Stimulated activated CD8-positive, alpha-beta memory T cell treated with anti-CD3 and anti-CD28 coated beads, Interleukin-12 subunit alpha, Interleukin-12 subunit beta, amount 100 ng/mL, for 24 hours (primary cell): ENCODE results near the gene RAB1B.
A peak's percentile ranks its signal among the peaks of the same experiment; 100 is the strongest.
"Not testable (repeated sequence)": the region's sequence is repeated elsewhere in the genome, so short reads cannot be mapped to it uniquely, and the experiment has no call there.

Experiments used
- DNase-seq: peaks from one replicate; pipeline ENCODE4 v3.0.0-alpha.2; 2020; ENCODE audit errors: extremely low read depth

The RAB1B gene

DNA sequence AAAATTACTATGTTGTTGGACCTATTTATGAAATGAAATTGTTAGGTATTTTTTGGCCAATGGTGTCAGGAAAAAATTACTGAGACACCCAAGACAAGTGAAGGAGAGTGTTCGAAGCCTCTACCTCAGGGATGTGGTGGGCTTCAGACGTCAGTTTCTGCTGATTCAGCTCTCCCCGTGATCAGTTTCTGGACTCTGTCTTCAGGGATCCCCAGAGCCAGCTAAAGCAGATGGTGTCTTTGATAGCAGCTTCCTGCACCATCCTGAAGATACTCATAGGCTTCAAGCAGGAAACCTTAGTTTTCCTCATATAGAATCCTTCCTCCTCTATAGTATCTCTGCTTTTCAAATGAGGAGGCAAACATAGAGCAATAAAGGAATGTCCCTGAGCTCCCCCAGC lies 41.0 kb downstream of the RAB1B start:
- DNase-seq = no peak

DNA sequence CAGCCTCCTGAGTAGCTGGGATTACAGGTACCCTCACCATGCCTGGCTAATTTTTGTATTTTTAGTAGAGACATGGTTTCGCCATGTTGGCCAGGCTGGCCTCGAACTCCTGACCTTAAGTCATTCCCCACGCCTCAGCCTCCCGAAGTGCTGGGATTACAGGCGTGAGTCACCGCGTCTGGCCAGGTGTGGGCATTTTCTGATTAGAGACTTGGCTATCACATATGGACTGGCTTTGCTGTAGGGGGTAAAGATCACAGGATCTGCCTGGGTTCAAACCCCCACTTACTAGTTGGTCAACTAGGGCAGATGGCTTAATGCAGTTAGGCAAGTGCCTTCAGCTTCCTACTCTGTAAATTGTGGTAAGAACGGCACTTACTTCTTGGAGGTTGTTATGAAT lies 41.9 kb downstream of the RAB1B start:
- no peak for DNase-seq

DNA sequence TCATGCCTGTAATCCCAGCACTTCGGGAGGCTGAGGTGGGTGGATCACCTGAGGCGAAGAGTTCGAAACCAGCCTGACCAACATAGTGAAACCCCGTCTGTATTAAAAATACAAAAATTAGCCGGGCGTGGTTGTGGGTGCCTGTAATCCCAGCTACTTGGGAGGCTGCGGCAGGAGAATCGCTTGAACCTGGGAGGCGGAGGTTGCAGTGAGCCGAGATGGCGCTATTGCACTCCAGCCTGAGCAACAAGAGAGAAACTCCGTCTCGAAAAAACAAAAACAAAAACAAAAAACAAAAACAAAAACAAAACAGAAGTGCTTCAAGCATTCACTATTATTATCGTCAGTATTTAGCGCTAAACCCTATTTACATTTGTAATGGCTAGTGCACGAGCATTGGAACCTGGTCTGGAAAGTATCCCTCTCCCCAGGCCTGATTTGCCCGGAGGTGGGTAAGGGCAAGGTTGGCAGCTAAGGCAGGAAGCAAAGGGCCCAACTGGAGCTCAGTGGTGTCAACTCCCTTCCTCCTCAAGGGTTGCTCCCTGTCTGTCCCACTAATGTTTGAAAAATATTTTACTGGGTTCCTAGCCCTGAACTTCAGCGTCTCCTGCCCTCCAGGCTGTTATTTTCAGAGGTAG lies 42.5 kb downstream of the RAB1B start:
- DNase-seq = not testable (repeated sequence)

DNA sequence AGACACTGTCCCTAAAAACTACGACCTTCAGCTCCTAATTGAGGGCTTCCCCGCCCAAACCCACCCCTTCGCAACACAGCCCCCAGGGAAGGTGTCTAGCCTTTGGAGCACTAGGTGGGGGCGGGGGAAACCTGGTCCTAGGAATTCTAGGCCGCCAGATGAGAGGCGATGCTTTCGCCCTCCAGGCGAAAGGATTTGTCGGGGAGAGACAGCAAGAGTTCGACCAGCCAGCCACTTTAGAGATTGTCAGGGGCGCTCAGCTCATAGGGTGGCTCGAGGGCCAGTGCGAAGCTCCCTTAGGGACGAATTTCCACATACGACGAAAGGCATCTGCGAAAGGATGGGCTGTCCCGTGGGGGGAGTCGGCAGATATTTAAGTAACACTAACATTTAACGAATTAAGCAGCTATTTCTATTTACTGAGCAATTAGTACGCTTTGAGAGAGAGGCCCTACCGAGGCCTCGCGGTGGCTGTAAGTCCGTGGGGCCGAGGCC lies 43.1 kb downstream of the RAB1B start:
- DNase-seq = no peak

DNA sequence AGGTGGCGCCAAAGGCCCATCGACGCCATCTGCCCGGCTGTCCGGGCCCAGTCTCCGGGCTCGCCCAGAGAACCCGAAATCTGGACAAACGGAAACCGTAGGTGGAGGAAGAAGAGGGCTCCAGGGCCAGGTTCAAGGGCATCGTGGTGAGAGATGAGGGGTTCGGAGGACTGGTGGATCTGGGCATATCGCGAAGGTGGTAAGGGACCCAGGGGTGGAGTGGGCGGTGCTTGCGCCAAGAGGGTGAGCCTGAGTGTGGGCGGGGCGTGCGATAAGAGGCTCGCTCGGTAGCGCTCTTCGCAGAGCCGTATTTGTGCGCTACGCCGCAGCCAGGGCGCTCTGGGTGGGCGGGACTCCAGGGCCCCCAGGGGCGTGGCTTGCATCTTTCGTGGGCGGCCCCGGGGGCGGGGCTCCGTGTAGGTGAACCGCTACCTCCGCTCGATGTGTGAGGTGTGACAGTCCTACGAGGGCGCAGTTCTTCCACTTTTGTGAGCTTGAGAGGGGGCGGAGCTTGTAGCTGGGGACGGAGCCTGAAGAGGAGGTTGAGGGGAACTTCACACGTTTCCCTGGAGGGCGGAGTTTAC lies 43.6 kb downstream of the RAB1B start:
- DNase-seq = peak; percentile 88

DNA sequence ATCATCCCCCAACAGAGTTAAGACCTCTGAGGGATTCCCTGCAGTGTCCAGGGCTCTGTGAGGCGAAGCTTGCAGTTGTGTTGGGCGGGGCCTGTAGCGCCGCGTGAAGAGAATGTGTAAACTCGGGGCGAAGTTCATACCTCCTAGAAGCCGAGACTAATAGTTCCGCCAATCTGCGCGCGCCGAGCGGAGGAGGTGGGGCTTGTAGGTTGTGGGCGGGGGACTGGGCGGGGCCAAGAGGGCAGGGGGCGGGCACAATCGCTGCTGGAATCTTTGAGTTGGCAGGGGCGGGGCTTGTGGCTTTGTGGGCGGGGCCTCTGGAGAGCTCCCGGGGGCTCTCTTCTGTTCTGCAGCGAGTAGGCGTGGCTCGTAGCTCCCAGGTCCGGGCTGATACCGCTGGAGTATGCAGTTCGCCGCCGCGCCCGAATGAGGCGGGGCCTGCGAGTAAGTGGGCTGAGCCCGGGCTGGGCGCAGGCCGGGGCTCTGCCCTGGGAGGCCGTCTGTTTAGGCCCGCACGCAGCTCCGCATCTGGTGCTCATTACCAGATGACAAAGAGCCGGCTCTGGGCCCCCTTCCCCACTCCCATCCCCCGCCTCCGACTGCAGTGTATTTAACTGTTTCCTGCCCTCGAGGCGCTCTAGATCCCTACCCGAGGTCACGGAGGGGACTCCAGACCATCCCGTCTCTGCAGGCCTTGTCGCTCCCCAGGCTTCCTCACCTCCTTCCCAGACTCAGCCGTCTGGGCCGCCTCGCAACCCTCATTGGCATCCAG lies 44.3 kb downstream of the RAB1B start:
- peak; percentile 94 for DNase-seq

DNA sequence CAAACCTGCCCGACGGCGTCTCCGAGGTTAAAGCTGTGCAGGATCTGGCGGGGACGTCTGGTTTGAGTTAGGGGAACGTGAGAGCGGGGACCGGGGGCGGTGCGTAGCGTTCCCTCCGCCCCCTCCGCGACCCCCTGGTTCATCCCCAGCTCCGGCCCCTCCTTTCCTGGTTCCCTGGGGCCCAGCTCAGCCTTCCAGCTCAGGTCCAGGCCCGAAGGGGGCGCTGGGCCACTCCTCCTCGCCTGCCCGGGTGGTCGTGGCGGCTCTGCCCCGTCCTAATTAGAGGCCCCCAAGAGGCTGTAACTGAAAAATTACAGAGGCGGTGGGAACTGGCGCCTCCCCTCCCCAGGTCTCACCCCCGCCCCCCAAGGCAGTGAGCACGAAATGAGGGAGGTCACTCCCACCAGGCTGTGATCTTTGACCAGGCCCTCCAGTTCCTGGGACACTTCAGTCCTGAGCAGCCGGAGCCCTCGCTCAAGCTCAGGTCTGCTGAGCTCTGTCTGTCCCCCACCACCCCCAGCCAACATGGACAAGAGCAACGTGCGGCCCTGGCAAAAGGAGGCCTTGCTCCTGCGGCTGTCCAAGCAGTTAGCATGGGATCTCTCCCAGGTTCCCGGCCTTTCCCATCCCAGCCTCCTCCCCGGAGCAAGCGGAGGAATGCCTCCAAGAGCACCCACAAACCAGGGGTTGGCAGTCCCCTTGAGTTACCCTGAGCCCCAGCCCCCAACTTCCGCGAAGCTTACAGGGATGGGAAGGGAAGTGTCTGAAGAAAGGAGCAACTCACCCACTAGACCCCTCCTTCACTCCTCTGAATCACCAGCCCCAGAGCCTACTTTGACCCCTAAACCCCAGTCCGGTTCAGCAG lies 45.1 kb downstream of the RAB1B start:
- DNase-seq = no peak

DNA sequence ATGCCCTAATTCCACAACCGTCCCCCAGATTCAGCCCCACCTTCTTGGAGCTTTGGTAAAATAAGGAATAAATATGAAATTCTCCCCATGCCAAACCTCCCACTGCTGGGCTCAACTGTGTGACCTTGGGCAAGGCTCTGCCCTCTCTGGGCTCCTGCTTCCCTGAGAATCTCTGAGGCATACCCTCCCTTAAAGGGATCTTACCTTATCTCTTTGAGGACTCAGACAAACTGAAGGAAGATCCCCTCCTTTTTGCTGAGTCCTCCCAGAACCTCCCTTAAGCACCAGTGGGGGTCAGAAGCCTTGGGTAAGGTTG lies 45.7 kb downstream of the RAB1B start:
- no peak for DNase-seq

DNA sequence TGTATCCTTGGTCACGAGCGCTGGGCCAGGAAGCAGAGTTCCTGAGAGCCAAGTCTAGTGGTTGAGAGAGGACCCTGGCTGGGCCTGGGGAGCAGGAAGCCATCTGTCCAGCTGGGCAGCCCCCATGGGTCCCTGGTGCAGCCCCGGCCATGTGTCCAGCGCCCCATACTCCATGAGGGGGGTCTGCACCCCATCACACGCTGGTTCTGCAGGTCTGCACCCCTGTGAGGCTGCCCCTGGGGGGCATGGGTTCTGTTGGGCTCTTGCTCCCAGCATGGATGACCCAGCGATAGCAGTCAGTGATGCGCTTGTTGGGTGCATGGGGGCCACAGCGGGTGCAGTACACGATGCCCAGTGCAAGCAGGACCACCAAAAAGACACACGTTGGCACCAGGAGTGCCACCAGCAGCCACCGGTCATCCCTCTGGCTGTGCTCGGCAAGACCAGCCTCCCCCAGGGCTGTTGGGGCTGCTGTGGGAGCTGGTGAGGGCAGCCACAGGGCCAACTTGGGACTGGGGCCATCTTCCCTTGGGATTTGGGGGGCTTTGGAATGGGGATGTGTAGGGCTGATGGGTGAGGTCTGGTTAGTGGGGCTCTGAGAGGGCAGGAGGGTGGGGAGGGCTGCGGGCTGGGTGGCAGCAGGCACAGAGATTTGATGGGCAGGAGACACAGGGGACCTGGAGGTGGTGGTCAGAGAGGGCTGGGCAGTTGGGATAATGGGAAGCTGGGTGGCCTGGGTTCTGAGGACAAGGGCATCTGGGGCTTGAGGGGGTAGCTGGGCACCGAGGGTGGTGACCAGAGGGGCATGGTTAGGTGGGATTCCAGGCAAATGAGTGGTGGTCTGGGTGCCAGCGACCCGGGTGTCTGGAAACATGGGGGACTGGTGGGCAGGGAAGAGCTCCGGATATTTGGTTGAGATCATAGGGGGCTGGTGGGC lies 46.4 kb downstream of the RAB1B start:
- no peak for DNase-seq

DNA sequence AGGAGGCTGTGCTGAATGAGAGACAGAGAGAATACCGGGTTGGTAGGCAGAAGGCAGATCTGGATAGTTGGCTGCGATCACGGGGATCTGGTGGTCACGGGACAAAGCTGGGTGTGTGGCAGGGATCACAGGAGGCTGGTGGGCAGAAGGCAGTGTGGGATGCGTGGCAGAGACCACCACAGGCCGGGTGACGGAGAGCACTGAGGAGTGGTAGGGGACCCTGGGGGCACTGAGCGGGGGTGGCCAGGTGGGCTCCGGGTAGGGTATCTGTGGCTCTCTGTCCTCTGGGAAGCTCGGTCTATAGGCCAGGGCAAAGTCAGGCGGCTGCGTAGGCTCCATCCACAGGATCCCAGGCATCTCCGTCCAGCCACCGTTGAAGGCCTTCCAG lies 47.1 kb downstream of the RAB1B start:
- no peak for DNase-seq

DNA sequence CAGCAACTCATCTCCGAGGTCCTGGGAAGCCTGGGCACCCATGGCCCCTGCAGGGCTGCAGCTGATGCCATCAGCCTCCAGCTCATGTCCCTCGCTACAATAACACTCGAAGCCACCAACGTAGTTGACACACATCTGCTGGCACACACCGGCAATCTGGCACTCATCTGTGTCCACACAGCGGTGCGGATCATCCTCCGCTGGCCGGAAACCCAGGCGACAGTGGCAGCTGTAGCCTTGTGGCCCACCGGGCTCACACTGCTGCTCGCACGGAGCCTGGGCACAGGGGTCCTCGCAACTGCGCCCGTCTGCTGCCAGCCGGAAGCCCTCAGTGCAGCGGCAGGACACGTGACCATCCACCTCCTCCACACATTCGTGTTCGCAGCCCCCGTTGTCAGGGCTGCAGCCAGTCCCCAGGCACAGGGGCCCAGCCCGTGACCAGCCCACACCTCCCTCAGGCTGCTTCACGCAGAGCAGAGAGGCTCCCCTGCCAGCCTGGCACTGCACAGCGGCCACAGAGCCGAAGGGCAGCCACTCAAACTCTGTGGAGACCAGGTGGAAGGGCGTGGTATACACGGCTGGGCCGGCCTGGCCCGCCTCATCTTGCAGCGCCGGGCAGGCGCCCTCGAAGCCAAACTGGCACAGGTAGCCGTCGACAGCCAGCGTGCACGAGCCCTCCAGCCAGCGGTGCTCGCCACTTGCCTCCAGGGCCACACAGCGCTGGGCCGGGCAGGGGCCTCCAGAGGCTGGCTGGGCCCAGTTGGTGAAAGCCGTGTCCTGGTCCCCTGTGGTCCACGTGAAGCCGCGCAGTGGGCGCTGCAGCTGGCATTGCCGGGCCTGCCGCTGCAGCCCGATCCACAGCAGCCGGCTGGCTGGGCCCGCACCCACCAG lies 47.7 kb downstream of the RAB1B start:
- DNase-seq = no peak

DNA sequence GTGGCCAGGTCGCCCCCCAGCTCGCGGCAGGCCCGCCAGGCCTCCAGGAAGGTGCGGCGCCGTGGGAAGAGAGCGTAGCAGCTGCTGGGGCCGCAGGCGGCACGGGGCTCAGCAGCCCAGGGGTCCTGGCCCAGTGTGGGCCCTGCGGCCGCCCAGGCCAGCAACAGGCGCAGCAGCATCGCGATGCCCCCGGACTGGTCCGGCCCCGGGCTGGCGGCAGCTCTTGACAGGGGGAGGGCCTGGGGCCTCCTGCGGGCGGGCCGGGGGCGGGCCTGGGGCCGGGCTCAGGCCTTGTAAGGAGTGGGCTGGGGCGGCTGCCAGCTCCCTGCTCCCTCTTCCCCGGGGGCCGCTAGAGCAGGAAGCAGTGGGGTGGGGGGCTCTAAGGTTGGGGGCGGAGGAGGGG lies 48.4 kb downstream of the RAB1B start, which contains the start of gene CD248:
Gene CD248, minus strand, starts transcription at position 196 of the 403 bp plus-strand sequence. Its CDS starts 17 bp downstream, at position 179.
- DNase-seq = no peak

DNA sequence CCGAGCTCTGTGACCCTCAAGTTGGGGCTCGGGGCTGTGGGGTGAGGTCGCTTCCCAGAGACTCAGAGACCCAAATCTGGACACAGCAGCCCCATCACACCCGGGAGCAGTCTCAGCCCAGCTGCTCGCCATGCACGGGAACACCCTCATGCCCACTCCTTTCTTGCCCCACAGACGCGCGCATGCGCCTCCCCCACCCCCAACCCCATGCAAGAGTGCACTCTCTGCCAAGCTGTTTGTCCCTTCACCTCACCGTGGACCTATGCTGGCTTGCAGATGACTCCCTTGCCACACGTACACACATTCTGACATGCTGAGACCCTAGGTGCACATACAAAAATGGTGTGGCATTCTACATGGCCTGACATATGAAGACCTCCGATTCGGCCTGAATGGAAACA lies 48.9 kb downstream of the RAB1B start:
- DNase-seq = no peak

DNA sequence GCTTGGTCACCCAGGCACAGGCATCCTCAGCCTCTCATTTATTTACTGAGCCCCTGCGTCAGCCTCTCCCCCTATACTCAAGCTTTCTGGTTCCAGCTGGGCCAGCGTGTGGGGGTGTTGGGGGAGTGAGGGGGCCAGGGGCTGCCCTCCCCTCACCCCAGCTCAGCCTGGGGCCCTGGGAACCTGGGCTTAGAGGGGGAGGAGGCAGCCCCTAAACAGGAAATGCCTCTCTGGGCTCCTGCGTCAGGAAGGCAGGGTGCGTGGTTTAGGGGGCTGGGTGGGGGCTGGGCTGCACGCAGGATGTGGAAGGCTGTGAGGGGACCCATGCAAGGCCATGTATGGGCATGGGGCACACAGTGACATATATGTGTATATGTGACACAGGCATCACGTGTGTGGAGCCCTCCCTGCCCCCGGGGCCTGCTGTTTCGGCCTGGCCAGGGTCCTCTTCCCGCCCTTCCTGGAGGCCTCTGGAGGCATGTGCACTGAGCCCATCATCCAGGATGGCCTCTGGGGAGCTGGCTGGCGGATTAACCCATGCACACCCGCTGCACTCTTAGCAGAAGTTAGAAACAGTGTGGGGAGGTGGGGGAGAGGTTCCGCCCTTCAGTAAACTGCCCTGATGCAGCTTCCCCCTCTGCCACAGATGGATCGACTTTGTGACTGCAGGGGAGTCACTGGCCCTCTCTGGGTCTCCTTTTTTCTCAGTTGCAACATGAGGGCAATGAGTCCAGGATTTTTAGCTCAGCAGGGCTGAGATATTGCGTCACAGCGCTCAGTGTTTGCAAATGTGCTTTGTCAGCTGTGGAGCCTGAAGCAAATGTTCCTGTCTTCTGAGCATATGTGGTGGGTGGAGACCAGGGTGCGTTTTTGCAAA lies 49.5 kb downstream of the RAB1B start:
- DNase-seq = no peak

DNA sequence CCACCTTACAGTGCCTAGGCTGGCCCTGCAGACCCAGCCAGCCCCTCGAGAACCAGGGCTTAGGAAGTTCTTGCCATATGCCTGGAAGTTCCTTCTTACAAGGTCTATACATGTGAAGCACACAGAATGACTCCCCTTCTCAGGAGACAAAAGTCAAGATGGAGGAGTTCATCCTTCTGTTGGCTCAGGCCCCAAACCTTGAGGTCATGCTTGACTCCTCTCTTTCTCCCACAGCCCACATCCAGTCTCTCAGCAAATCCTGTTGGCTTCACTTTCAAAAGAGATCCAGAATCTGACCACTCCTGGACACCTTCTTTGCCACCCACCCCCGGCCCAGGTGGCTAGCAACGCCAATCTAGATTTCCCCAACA lies 50.1 kb downstream of the RAB1B start:
- no peak for DNase-seq

DNA sequence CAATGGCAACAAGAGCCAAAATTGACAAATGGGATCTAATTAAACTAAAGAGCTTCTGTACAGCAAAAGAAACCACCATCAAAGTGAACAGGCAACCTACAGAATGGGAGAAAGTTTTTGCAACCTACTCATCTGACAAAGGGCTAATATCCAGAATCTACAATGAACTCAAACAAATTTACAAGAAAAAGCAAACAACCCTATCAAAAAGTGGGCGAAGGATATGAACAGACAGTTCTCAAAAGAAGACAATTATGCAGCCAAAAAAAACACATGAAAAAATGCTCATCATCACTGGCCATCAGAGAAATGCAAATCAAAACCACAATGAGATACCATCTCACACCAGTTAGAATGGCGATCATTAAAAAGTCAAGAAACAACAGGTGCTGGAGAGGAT lies 51.9 kb downstream of the RAB1B start:
- not testable (repeated sequence) for DNase-seq

DNA sequence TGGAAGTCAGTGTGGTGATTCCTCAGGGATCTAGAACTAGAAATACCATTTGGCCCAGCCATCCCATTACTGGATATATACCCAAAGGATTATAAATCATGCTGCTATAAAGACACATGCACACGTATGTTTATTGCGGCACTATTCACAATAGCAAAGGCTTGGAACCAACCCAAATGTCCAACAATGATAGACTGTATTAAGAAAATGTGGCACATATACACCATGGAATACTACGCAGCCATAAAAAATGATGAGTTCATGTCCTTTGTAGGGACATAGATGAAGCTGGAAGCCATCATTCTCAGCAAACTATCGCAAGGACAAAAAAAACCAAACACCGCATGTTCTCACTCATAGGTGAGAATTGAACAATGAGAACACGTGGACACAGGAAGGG lies 52.3 kb downstream of the RAB1B start:
- DNase-seq = not testable (repeated sequence)

DNA sequence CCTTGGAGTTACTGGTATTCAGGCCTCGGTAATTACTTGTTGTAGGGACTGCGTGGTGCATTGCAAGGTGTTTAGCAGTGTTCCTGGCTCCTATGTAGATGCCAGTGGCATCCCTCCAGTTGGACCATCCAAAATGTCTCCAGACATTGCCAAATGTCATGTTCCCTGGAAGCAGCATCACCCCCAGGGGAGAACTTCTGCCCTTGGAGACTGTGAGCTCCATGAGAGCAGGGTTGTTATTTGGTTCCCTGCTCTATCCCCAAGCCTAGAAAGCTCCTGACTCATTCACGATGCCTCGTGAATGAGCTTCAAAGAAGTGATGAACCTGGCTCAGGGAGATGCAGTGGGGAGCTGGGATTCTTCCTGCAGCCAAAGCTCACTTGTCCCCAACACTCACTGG lies 53.2 kb downstream of the RAB1B start:
- no peak for DNase-seq
